CD1c-positive myeloid dendritic cell (primary cell): ENCODE data around the gene CFAP52.
A peak's percentile ranks its signal among the peaks of the same experiment; 100 is the strongest.
"Not testable (repeated sequence)": the region's sequence is repeated elsewhere in the genome, so short reads cannot be mapped to it uniquely, and the experiment has no call there.

Experiments
- DNase-seq: peaks from one replicate; pipeline ENCODE4 v3.0.0-alpha.2; 2016; ENCODE audit errors: extremely low spot score

Gene CFAP52

DNA sequence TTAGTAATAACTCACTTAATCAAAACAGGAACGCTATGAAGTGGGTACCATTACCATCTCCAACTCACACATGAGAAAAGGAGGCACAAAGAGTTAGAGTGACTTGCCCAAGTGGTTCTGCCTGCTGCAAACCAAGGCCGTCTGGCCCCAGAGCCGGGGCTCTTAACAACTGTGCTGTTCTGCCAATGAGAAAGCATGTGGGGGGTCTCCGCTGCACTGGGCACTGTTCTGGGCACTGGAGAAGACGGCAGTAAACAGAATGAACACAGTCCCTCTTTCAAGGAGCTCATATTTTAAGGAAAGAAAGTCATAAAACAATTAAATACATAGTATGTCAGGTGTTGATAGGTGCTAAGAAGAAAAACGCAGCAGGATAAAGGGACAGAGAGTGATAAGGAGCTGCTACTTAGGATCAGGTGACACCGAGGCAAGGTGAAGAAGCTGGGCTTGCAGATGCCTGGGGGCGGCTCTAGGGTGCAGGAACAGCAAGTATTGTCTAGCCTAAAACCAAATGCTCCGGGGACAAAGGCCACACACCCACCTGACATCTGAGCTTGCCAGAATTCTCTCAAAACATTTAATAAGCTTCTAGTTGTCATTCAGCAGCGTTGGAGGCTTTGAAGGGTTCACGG lies 7.4 kb upstream of the CFAP52 start:
- no peak for DNase-seq

DNA sequence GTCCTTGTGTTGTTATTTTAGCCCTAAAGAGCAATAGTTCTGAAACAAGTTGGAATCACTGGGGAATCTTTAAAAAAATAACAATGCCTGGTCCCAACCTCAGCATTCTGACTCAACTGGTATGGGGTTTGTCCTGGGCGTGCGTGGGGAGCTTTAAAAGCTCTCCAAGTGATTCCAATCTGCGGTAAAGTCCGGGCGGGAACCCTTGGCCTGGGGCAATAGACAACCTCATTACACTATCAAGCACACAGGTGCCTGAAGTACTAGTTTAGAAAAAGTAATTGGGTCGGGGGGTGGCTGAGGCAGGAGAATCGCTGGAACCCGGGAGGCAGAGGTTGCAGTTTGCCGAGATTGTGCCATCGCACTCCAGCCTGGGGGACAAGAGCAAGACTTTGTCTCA lies 5.2 kb upstream of the CFAP52 start:
- no peak for DNase-seq

DNA sequence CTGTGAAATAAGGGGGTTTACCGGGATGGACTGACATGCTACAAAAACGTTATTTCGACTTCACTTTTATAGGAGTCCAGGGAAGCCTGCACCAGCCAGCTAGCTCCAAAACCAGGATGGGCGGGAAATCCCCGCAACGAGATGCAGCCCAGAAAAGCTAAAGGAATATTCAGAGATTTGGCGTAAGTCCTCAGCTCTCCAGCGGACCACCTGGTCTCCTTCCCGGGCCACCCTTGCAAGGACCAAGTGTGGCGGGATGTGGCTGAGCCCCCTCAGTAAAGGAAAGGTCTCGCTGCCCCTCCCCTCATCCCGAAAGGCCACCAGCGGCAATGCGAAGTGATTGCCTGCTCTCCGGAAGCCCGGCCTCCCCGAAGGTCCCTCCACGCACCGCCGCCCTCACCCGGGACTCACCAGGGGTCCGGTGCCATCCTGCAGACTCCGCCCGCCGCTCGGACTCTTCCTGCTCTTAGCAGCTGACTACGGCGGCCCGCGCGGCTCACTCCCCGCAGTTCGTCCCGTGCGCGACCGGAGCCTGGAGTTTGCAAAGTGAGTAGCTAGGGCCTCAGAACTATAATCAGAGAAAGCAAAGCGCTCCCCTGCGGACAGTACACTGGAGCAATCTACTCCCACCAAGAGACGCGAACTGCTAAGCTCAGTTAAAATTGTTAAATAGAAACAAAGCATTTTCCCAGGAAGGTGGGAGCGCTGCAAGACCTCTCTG lies 901 bp upstream of the CFAP52 start, which contains the start of gene STX8:
STX8 (minus strand) TSS at position 440 of the 721 bp plus-strand sequence; CDS start at position 428, 12 bp downstream.
- DNase-seq: peak; percentile 87

DNA sequence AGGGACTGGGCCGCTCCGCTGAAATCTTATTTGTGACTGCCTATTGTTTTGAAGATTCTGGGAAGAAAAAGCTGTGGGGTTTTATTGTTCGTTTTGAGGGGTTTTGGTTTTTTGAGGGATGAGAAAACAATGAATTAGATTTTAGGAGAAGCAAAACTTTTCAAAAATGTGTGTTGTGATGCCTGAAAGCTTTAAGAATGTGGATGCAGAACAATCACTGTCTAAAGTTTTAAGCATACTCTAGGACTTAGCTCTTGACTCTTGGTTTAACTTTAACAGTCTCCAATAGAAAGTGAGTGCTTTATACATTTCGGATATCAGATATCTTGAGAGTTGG lies 899 bp downstream of the CFAP52 start:
- no peak for DNase-seq

DNA sequence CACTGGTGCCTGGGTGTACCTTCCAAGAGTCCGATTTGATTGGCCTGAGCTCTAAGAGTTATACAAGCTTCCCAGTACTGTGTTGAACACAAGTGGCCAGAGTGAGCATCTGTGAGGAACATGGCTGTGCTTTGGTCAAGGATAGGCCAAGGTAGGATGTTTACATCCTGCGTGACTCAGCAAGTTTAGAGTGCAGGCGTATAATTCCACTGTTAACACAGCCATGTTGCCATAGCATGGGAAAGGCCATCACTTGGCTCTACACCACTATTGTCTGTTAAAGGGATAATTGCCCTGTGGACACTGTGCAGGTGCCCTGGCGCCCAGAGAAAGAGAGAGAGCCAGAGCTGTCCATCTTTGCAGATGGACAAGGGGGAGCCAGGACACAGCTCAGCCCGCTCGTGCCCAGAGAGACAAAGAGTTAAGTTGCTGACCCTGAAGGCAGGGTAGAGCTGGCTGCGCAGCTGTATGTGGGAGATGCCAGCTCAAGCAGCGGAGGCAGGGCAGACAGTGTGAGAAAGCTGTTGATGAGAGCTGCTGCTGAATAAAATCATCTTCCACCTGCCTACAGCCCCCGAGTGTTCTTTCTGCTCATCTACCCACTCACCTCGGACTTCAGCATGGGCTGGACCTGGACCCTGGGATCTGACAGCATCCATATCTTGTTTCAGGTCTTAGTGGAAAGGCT lies 11.7 kb downstream of the CFAP52 start:
- DNase-seq: no peak

DNA sequence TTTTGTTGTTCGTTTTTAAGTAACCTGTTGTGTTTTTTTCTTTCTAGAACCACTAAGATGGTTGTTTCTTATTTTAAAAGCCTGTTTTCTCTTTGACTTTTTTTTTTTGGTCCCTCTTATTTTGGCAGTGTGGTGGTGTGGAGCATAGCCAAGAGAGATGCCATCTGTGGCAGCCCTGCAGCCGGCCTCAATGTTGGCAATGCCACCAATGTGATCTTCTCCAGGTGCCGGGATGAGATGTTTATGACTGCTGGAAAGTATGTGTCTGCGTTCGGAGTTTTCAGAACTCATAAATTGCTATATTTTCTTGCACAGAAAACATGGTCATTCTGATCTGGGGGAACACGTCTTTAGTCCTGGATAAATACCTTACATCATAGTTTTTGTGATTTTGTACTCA lies 17.6 kb downstream of the CFAP52 start:
- no peak for DNase-seq

DNA sequence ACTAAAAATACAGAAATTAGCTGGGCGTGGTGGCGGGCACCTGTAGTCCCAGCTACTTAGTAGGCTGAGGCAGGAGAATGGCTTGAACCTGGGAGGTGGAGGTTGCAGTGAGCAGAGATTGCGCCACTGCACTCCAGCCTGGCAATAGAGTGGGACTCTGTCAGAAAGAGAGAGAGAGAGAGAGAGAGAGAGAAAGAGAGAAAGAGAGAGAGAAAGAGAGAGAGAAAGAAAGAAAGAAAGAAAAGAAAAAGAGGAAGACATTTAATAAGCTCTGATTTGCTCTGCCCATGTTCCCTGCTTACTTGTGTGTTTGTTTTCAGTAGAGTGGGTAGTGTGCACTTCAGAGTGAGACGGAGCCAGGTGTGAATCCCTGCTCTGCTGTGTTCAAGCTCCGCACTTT lies 21.2 kb downstream of the CFAP52 start:
- not testable (repeated sequence) for DNase-seq

DNA sequence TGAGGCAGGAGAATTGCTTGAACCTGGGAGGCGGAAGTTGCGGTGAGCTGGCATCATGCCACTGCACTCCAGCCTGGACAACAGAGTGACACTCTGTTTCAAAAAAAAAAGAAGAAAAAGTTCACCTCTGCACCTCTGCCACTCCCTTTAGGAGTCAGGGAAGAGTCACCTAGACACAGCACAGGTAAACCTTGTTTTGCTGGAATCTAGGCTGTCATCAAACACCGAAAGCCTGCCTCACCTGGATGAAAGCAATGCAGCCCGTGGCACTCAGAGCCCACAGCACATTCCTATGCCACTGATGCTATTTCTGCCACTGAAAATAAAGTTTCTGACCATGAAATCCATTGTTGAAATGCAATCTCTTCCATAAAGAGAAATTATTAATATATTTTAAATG lies 22.2 kb downstream of the CFAP52 start:
- no peak for DNase-seq

DNA sequence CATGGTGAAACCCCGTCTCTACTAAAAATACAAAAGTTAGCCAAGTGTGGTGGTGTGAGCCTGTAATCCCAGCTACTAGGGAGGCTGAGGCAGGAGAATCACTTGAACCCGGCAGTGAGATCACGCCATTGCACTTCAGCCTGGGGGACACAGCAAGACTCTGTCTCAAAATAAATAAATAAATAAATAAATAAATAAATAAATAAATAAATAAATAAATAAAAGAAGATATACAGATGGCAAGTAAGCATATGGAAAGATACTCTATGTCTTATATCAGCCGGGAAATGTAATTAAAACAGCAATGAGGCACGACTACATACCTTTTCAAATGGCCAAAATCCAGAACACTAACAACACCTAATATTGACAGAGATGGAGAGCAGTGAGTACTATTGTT lies 28.1 kb downstream of the CFAP52 start:
- DNase-seq: not testable (repeated sequence)

DNA sequence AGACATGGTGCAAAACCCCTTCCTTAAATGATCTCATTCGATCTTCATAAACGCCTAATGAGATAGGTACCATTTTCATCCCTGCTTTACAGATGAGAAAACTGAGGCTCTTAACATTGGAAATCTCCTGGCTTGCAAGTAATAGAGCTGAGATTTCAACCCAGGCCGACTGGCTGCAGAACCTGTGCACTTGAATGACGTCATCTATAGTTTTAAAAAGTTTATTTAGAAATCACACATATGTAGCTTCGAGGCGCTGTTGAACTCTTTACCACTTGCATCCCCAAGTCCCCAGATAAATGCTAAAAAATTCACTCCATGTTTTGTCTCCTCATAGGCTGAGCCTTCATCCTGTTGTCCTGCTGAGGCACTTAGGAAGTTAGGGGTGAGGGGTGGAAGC lies 30.0 kb downstream of the CFAP52 start:
- DNase-seq: no peak

DNA sequence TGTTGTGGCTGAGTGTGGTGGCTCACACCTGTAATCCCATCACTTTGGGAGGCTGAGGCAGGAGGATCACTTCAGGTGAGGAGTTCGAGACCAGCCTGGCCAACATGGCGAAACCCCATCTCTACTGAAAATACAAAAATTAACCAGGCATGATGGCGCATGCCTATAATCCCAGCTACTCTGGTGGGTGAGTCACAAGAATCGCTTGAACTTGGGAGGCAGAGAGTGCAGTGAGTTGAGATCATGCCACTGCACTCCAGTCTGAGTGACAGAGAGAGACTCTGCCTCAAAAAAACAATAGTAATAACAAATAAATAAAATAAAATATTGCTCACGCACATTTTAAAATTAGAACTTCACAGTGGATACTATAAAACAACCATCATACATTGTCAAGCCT lies 30.6 kb downstream of the CFAP52 start:
- not testable (repeated sequence) for DNase-seq

DNA sequence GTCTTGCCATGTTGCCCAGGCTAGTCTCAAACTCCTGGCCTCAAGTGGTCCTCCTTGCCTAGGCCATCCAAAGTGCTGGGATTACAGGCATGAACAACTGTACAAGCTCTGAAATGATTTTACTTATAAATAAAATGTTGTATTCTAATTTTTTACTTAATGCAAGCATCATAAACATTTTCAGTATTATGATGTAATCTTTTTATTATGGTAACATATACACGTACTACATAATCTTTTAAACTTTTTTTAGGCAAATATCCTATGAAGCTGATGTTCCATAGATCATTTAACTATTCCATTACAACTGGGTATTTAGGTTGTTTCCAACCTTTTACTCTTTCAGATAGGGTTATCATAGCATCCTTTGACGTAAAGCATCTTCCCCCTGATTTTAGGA lies 35.1 kb downstream of the CFAP52 start:
- DNase-seq: no peak

DNA sequence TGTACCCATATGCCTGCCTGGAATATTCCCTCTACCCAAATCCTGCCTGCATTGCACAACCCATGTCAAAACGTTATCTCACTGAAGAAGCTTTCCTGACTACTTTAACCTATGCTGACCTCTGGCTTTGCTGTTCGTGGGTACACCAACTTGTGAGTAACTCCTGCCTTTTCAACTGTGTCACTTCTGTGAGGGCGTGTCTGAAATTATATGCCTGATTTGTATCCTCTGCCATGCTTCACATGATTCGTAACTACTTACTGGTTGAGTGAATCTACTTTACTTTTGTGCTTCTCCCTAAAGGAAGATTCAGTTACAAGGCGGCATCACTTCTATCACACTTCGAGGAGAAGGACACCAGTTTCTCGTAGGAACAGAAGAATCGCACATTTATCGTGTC lies 35.6 kb downstream of the CFAP52 start:
- DNase-seq: no peak

DNA sequence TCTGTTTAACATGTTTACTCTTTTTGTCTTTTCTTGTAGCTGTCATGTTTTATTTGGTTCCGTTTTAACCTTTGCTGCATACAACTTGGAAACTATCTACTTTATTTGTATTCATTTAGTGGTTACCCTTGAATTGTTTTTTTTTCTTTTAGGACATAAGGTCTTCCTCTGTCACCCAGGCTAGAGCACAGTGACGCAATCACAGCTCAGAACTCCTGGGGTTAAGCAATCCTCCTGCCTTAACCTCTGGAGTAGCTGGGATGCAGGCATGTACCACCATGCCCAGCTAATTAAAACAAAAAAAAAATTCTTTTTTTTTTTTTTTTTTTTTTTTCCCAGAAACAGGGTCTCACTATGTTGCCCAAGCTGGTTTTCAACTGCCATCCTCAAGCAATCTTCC lies 39.0 kb downstream of the CFAP52 start:
- DNase-seq: no peak

DNA sequence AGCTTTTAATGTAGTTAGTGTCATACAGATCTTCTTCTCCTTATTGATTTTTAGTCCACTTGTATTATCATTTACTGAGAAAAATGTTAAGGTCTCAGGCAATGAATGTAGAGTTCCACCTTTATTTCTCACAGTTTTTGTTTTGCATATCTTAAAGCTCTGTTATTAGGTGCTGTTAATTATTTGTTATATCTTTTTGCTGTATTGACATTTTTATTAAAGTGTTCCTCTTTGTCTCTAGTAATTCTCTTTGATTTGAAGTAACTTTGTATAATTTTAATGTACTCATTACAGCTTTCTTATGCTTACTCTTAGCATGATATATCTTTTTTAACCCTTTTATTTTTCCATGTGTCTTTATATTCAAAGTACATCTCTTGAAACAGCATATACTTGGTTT lies 46.5 kb downstream of the CFAP52 start:
- no peak for DNase-seq

DNA sequence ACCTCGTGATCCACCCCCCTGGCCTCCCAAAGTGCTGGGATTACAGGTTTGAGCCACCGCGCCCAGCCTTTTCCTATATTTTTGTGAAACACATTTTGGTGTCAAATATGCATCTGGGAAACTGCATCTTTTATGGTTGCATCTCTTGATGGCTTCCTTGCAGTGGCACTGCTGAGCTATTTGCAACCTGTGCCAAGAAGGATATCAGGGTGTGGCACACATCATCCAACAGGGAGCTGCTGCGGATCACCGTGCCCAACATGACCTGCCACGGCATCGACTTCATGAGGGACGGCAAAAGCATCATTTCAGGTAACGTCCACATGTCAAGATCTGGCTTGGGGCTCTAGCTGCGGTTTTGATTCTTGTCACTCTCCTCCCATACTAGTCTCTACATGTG lies 52.1 kb downstream of the CFAP52 start:
- DNase-seq: no peak

DNA sequence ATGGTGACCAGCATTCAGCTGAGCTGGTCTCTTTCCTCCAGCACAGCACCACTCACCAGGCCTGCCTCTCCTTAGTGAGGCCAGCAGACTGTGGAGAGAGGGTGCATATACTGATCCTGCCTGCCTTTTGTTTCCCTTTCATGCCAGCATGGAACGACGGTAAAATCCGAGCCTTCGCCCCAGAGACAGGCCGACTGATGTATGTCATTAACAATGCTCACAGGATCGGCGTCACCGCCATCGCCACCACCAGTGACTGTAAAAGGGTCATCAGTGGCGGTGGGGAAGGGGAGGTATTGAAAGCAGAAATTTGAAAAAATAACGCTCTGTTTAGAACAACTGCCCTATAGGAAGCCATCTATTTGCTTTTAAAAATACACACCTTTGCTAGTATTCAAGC lies 56.3 kb downstream of the CFAP52 start:
- DNase-seq: no peak

DNA sequence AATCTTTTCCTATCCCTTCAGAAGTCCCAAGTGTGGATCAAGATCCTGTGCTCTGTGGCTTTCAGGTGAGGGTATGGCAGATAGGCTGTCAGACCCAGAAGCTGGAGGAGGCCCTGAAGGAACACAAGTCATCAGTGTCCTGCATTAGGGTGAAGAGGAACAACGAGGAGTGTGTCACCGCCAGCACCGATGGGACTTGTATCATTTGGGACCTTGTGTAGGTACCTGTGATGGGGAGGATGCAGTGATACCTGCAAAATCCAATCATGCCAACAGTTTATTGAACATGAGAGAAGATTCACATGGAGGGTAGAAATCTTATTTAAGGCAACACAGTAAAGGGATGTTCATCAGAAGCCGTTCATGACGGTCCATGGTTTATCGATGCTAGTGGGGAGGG lies 58.9 kb downstream of the CFAP52 start:
- no peak for DNase-seq

DNA sequence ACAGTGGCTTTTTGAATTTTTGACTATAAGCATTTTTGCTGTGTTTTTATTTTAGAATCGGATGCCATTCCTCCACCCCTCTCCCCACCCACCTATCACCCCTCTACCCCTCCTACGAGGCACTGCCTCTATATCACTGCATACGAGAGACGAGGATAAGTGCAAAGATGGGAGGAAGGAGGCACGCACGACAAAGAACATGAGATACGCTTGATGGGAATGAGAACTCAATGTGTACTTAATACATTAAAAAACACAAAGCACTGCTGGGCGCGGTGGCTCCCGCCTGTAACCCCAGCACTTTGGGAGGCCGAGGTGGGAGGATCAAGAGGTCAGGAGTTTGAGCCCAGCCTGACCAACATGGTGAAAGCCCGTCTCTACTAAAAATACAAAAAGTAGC lies 60.1 kb downstream of the CFAP52 start:
- no peak for DNase-seq

DNA sequence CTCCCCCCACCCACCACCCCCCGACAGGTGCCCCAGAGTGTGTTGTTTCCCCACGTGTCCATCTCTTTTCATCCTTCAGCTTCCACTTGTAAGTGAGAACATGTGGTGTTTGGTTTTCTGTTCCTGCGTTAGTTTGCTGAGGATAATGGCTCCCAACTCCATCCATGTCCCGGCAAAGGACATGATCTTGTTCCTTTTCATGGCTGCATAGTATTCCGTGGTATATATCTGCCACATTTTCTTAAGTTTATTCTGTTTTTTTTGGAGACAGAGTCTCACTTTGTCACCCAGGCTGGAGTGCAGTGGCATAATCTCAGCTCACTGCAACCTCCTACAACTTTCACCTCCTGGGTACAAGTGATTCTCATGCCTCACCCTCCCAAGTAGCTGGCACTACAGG lies 63.9 kb downstream of the CFAP52 start:
- DNase-seq: not testable (repeated sequence)

DNA sequence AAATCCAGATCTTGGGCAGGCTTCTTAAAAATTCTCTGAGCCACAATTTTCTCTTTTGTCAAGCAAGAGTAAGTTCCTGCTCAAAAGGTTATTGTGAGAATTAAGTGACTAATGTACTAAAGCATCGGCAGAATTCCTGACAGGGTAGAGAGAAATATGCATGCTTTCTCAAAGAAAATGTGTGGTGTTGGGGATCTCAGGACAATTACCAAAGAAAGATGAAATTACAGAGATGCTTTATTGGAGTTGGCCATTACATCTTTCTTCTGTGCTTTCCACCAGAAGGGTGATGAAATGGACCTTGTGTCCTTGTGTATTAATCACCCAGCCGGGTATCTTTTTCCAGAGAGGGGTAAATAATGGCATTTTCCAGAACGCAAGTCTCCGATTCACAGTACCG lies 67.2 kb downstream of the CFAP52 start:
- DNase-seq: no peak

DNA sequence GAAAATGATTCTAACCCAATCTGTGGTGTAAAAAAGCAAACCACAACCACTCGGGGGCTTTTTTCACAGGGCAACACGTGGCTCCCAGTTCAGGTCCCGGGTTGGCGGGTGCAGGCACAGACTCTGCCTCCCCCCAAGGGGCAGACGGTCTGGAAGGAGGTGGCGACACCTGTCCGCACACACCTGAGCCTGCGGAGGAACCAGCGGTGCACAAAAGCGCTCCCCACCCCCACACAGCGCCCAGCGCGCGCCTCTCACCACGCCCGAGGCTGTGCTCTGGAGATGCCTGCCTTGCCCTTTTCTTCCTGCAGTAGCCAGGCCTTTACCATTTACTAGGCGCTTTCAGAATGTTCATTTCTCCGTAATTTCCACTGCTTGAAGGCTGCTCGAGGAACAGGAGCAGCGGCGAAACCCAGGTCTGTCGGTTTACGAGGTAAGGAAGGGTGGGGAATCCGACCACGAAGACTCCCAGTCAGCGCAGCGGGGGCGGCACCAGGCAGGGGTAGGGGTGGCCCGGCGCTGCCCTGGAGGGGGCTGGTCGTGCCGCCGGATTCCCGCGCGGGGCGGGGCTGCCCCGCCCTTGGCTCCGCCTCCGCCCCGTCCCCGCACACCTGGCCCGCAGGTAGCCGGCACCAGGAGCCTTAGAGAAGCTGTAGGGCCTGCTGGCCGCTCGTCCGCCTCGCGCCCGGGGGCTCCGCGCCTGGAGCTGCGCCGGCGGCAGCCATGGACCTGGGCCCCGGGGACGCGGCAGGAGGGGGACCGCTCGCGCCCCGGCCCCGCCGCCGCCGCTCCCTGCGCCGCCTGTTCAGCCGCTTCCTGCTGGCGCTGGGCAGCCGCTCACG lies 68.7 kb downstream of the CFAP52 start, which contains the start of gene USP43:
USP43 (plus strand) TSS at position 608 of the 842 bp plus-strand sequence; CDS start at position 724, 116 bp downstream.
- DNase-seq: peak; percentile 10
